HCT116 (cell line): ENCODE results near the gene POLD2.

ENCODE experiments used
- CTCF ChIP-seq, 3 experiments: fragments of 200-600 bp in 1 of 3; sonication (generic) in 1 of 3; IDR thresholded peaks in 2 of 3; conservative IDR thresholded peaks in 1 of 3; 2 replicates each; pipeline ENCODE4 v1.5.1; 2012 to 2017; ENCODE audit warnings: low read depth in 2 of 3, low read length in 2 of 3, antibody characterized with exemption in 1 of 3, borderline replicate concordance in 1 of 3, control low read depth in 1 of 3, mild to moderate bottlenecking in 1 of 3, mixed read lengths in 1 of 3, mixed run types in 1 of 3, moderate library complexity in 1 of 3; ENCODE audit not compliant: insufficient read depth in 1 of 3
- EZH2phosphoT487 ChIP-seq: fragments of 200-600 bp; IDR thresholded peaks from 2 replicates; pipeline ENCODE4 v1.6.1; 2018; ENCODE audit warnings: antibody characterized with exemption, borderline replicate concordance
- JUND ChIP-seq: IDR thresholded peaks from 2 replicates; pipeline ENCODE4 v1.6.1; 2012
- MAX ChIP-seq: IDR thresholded peaks from 2 replicates; pipeline ENCODE4 v1.6.1; 2012
- POLR2AphosphoS5 ChIP-seq: IDR thresholded peaks from 2 replicates; pipeline ENCODE4 v1.6.1; 2011; ENCODE audit warnings: mild to moderate bottlenecking, low read depth, low read length, moderate library complexity
- REST ChIP-seq: IDR thresholded peaks from 2 replicates; pipeline ENCODE4 v1.6.1; 2012; ENCODE audit warnings: low read depth
- SIN3A ChIP-seq: IDR thresholded peaks from 2 replicates; pipeline ENCODE4 v1.6.1; 2012; ENCODE audit warnings: low read depth
- ZFX ChIP-seq: fragments of 450-650 bp; IDR thresholded peaks from 2 replicates; pipeline ENCODE4 v1.6.1; 2017

GRCh38 chr7:44085546-44085945, 37.8 kb downstream of the POLD2 start:
- peak in 2 of 3 experiments; percentile 41 to 58; a peak in 4 of 6 replicates for TF ChIP-seq CTCF (IDR thresholded peaks at IDR 0.05 in 2 of 3, conservative IDR thresholded peaks at IDR 0.05 in 1 of 3; ENCODE audit: borderline replicate concordance in 1 of 3, insufficient read depth in 1 of 3, low read depth in 2 of 3, low read length in 2 of 3)
- no peak for TF ChIP-seq ZFX
- no peak for TF ChIP-seq SIN3A
- TF ChIP-seq JUND = no peak
- no peak for TF ChIP-seq MAX
- no peak for TF ChIP-seq EZH2phosphoT487
- TF ChIP-seq POLR2AphosphoS5 = no peak
- TF ChIP-seq REST = no peak
